ENCODE measurements around the gene USP47.

The USP47 gene

DNA sequence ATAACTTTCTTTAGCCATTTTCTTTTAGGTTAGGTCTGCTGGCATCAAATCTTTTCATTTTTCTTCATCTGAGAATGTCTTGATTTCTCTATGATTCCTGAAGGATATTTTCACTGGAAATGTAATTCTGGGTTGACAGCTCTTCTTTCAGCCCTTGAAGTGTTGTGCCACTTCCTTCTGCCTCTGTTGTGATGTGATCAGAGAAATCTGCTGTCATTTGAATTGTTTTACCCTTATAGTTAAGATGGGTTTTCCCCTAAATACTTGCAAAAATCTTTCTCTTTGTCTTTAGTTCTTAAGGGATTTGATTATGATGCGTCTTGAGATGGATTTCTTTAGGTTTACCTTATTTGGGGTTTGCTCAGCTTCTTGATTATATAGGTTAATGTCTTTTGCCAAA, 23.0 kb downstream of the USP47 start:
- Histone ChIP-seq H3K27me3 (ENCODE audit: insufficient read depth, low read length, poor library complexity) (no peaks in the 10 kb centered on the region), H3K9ac (ENCODE audit: low read depth, low read length) (no peak overlapping the region), H3K27ac (ENCODE audit: low read length) (no peak overlapping the region), H3K4me1 (ENCODE audit: insufficient read depth, low read length) (peaks cover 4% of the 10 kb centered on the region; the same call in 1 of the 2 replicates), H3K9me3 (ENCODE audit: insufficient read depth, low read length, severe bottlenecking) (peaks cover 10% of the 10 kb centered on the region), H3K4me3 (ENCODE audit: low read depth in 1 of 2, low read length in 2 of 2) (no peak overlapping the region), H3K36me3 (ENCODE audit: insufficient read depth, low read length) (peaks cover 7% of the 10 kb centered on the region; the same call in 1 of the 2 replicates), H3K4me2 (ENCODE audit: insufficient read depth, low read length) (no peak overlapping the region), H4K20me1 (ENCODE audit: insufficient read depth, low read length) (peaks cover 43% of the 10 kb centered on the region), H2AFZ (ENCODE audit: low read depth, low read length) (no peak overlapping the region), H3K79me2 (ENCODE audit: insufficient read depth, low read length) (peaks cover 98% of the 10 kb centered on the region)
- ATAC-seq (ENCODE audit: insufficient read depth, low read depth) (no peak), DNase-seq (no peak)
- no peak for TF ChIP-seq EZH2 (IDR thresholded peaks at IDR 0.05; ENCODE audit: borderline replicate concordance, low read depth, low read length, severe bottlenecking)
- TF ChIP-seq, protein P1, sequence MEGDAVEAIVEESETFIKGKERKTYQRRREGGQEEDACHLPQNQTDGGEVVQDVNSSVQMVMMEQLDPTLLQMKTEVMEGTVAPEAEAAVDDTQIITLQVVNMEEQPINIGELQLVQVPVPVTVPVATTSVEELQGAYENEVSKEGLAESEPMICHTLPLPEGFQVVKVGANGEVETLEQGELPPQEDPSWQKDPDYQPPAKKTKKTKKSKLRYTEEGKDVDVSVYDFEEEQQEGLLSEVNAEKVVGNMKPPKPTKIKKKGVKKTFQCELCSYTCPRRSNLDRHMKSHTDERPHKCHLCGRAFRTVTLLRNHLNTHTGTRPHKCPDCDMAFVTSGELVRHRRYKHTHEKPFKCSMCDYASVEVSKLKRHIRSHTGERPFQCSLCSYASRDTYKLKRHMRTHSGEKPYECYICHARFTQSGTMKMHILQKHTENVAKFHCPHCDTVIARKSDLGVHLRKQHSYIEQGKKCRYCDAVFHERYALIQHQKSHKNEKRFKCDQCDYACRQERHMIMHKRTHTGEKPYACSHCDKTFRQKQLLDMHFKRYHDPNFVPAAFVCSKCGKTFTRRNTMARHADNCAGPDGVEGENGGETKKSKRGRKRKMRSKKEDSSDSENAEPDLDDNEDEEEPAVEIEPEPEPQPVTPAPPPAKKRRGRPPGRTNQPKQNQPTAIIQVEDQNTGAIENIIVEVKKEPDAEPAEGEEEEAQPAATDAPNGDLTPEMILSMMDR (IDR thresholded peaks at IDR 0.05; ENCODE audit: borderline replicate concordance, extremely low read depth, low read length, poor library complexity, severe bottlenecking) = no peak

DNA sequence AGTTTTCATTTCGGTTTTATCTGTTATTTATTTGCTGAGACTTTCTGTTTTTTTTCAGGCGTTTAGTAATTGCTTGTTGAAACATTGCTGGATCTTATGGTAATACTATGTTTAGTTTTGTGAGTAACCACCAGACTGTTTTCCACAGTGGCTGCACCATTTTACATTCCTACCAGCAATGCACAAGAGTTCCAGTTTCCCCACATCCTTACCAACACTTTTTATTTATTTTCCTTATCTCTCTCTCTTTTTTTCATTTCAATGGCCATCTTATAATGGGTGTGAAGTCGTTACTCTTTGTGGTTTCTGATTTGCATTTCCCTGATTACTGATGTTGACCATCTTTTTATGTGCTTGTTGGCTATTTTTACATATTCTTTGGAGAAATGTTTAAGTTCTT, 23.7 kb downstream of the USP47 start:
- H3K4me2 ChIP-seq (ENCODE audit: insufficient read depth, low read length) = no peak overlapping the region
- peaks cover 42% of the 10 kb centered on the region for H4K20me1 ChIP-seq (ENCODE audit: insufficient read depth, low read length)
- peaks cover 4% of the 10 kb centered on the region; the same call in 1 of the 2 replicates for H3K4me1 ChIP-seq (ENCODE audit: insufficient read depth, low read length)
- no peak overlapping the region for H3K27ac ChIP-seq (ENCODE audit: low read length)
- no peak overlapping the region for H3K4me3 ChIP-seq (ENCODE audit: low read depth in 1 of 2, low read length in 2 of 2)
- peaks cover 99% of the 10 kb centered on the region for H3K79me2 ChIP-seq (ENCODE audit: insufficient read depth, low read length)
- H3K9me3 ChIP-seq (ENCODE audit: insufficient read depth, low read length, severe bottlenecking) = peaks cover 10% of the 10 kb centered on the region
- TF ChIP-seq, protein P1 (IDR thresholded peaks at IDR 0.05; ENCODE audit: borderline replicate concordance, extremely low read depth, low read length, poor library complexity, severe bottlenecking) = no peak
- no peak for TF ChIP-seq EZH2 (IDR thresholded peaks at IDR 0.05; ENCODE audit: borderline replicate concordance, low read depth, low read length, severe bottlenecking)
- no peak overlapping the region for H2AFZ ChIP-seq (ENCODE audit: low read depth, low read length)
- ATAC-seq (ENCODE audit: insufficient read depth, low read depth) (no peak), DNase-seq (no peak)
- peaks cover 7% of the 10 kb centered on the region; the same call in 1 of the 2 replicates for H3K36me3 ChIP-seq (ENCODE audit: insufficient read depth, low read length)
- no peaks in the 10 kb centered on the region for H3K27me3 ChIP-seq (ENCODE audit: insufficient read depth, low read length, poor library complexity)
- H3K9ac ChIP-seq (ENCODE audit: low read depth, low read length) = no peak overlapping the region

DNA sequence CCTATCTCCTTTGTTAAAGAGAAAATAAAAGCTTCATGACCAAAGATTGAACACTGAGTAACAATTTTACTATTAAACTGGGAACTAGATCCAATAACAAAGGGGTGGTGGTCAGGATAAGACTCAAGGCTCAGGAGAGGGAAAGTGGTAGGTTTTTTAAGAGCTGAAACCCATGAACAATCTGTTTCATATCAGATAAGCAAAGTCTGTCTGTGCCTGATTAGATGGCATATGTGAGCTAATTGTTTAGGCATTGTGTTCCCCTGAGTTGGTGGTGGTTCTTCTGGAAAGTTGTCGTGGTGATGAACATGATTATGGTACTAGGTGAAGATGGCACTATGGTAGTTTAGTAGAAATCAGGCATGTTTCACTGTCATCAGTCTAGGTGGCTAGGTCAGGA, 24.4 kb downstream of the USP47 start:
- peaks cover 7% of the 10 kb centered on the region; the same call in 1 of the 2 replicates for H3K36me3 ChIP-seq (ENCODE audit: insufficient read depth, low read length)
- peaks cover 4% of the 10 kb centered on the region; the same call in 1 of the 2 replicates for H3K4me1 ChIP-seq (ENCODE audit: insufficient read depth, low read length)
- ATAC-seq (ENCODE audit: insufficient read depth, low read depth) (no peak), DNase-seq (no peak)
- H3K27ac ChIP-seq (ENCODE audit: low read length) = no peak overlapping the region
- peaks cover 99% of the 10 kb centered on the region for H3K79me2 ChIP-seq (ENCODE audit: insufficient read depth, low read length)
- no peak overlapping the region for H2AFZ ChIP-seq (ENCODE audit: low read depth, low read length)
- H3K9me3 ChIP-seq (ENCODE audit: insufficient read depth, low read length, severe bottlenecking) = peaks cover 10% of the 10 kb centered on the region
- H3K9ac ChIP-seq (ENCODE audit: low read depth, low read length) = no peak overlapping the region
- peaks cover 43% of the 10 kb centered on the region for H4K20me1 ChIP-seq (ENCODE audit: insufficient read depth, low read length)
- H3K27me3 ChIP-seq (ENCODE audit: insufficient read depth, low read length, poor library complexity) = no peaks in the 10 kb centered on the region
- H3K4me2 ChIP-seq (ENCODE audit: insufficient read depth, low read length) = no peak overlapping the region
- no peak for TF ChIP-seq EZH2 (IDR thresholded peaks at IDR 0.05; ENCODE audit: borderline replicate concordance, low read depth, low read length, severe bottlenecking)
- TF ChIP-seq, protein P1 (IDR thresholded peaks at IDR 0.05; ENCODE audit: borderline replicate concordance, extremely low read depth, low read length, poor library complexity, severe bottlenecking) = no peak
- H3K4me3 ChIP-seq (ENCODE audit: low read depth in 1 of 2, low read length in 2 of 2) = no peak overlapping the region
